GM23338 (cell line): ENCODE data around the gene SMOC1. TPM values are rescaled to one million over a fixed set of nuclear protein-coding genes. Genes with fewer than 3 reads are reported as not detected.
A peak's percentile ranks its signal among the peaks of the same experiment; 100 is the strongest.

Source experiments
- ATAC-seq: fragments of 200-7000 bp; cut with Tn5 transposase; 3 replicates; pipeline ENCODE4 v1.9.1; 2020
- DNase-seq: peaks from one replicate; pipeline ENCODE4 v3.0.0-alpha.2; 2015; ENCODE audit warnings: low spot score
- H2AFZ ChIP-seq: fragments of 200-600 bp; sonication (generic); 2 replicates; pipeline ENCODE4 v1.8.0; 2016; ENCODE audit warnings: antibody characterized with exemption, mild to moderate bottlenecking, moderate library complexity
- H3F3A ChIP-seq: fragments of 200-600 bp; sonication (generic); replicated peaks from 2 replicates; pipeline ENCODE4 v1.8.0; 2017; ENCODE audit warnings: antibody characterized with exemption, mixed run types, low read depth
- H3K27ac ChIP-seq: fragments of 200-600 bp; sonication (generic); 2 replicates; pipeline ENCODE4 v1.6.1; 2016; ENCODE audit warnings: low read depth
- H3K27me3 ChIP-seq: fragments of 200-600 bp; sonication (generic); 2 replicates; pipeline ENCODE4 v1.8.0; 2016; ENCODE audit warnings: mild to moderate bottlenecking, mixed run types, moderate library complexity; ENCODE audit not compliant: insufficient read depth
- H3K36me3 ChIP-seq: fragments of 200-600 bp; sonication (generic); 2 replicates; pipeline ENCODE4 v1.8.0; 2016; ENCODE audit warnings: mild to moderate bottlenecking; ENCODE audit not compliant: insufficient read depth
- H3K4me1 ChIP-seq: fragments of 200-600 bp; sonication (generic); 2 replicates; pipeline ENCODE4 v1.8.0; 2016; ENCODE audit warnings: mild to moderate bottlenecking, moderate library complexity; ENCODE audit not compliant: insufficient read depth
- H3K4me2 ChIP-seq: fragments of 200-600 bp; sonication (generic); 2 replicates; pipeline ENCODE4 v1.7.1; 2017; ENCODE audit warnings: mixed run types
- H3K4me3 ChIP-seq: fragments of 200-600 bp; sonication (generic); 2 replicates; pipeline ENCODE4 v1.6.1; 2016; ENCODE audit warnings: mixed run types
- H3K79me2 ChIP-seq: fragments of 200-600 bp; sonication (generic); replicated peaks from 2 replicates; pipeline ENCODE4 v1.8.0; 2017; ENCODE audit warnings: mild to moderate bottlenecking; ENCODE audit not compliant: insufficient read depth
- H3K9me2 ChIP-seq: fragments of 200-600 bp; sonication (generic); 2 replicates; pipeline ENCODE4 v1.8.0; 2017; ENCODE audit not compliant: insufficient read depth
- H4K20me1 ChIP-seq: fragments of 200-600 bp; sonication (generic); replicated peaks from 2 replicates; pipeline ENCODE4 v1.8.0; 2017; ENCODE audit warnings: mild to moderate bottlenecking; ENCODE audit not compliant: insufficient read depth
- H3K27ac Mint-ChIP-seq: 2 replicates; pipeline ENCODE4 v1.8.0; 2020; ENCODE audit warnings: inconsistent platforms, mild to moderate bottlenecking, moderate library complexity, mixed read lengths
- H3K27me3 Mint-ChIP-seq: 3 replicates; pipeline ENCODE4 v1.8.0; 2022; ENCODE audit warnings: low read depth, mild to moderate bottlenecking, moderate library complexity, mixed read lengths, inconsistent platforms; ENCODE audit not compliant: insufficient read depth, poor library complexity
- H3K36me3 Mint-ChIP-seq: 3 replicates; pipeline ENCODE4 v1.8.0; 2021; ENCODE audit warnings: low read depth, mild to moderate bottlenecking, inconsistent platforms, moderate library complexity, mixed read lengths
- H3K4me1 Mint-ChIP-seq: 3 replicates; pipeline ENCODE4 v1.8.0; 2020; ENCODE audit warnings: mild to moderate bottlenecking, inconsistent platforms, mixed read lengths
- H3K4me3 Mint-ChIP-seq: 3 replicates; pipeline ENCODE4 v1.8.0; 2021; ENCODE audit warnings: moderate library complexity, mild to moderate bottlenecking, inconsistent platforms, mixed read lengths
- H3K9me3 Mint-ChIP-seq: 3 replicates; pipeline ENCODE4 v1.8.0; 2020; ENCODE audit warnings: moderate library complexity, mild to moderate bottlenecking, inconsistent platforms, mixed read lengths
- polyA plus RNA-seq: library from polyadenylated mRNA; unstranded; fragments of >200 nt; fragmentation: Nextera tagmentation; extraction: Ambion mirVana; gene quantifications from 2 replicates; pipeline ENCODE4 v1.2.1, GENCODE V29; 2016
- total RNA-seq: library from RNA; depleted of rRNA; stranded (reverse); fragments of >200 nt; shearing (Covaris generic); gene quantifications from 2 replicates; pipeline ENCODE4 v1.2.3, GENCODE V29; 2014
- TF ChIP-seq, protein P1 (sequence below): IDR thresholded peaks from one replicate; pipeline ENCODE4 v1.6.1; 2018; ENCODE audit warnings: antibody characterized with exemption; ENCODE audit not compliant: unreplicated experiment
- TF ChIP-seq, protein P2 (sequence below): fragments of 250-450 bp; sonication (Bioruptor Pico); IDR thresholded peaks from 2 replicates; pipeline ENCODE4 v1.5.0; 2020; ENCODE audit warnings: mild to moderate bottlenecking, moderate library complexity

Gene SMOC1
- total and polyA plus RNA-seq, 2 experiments from 2014 or later, result 0.79 to 1.6 TPM

DNA sequence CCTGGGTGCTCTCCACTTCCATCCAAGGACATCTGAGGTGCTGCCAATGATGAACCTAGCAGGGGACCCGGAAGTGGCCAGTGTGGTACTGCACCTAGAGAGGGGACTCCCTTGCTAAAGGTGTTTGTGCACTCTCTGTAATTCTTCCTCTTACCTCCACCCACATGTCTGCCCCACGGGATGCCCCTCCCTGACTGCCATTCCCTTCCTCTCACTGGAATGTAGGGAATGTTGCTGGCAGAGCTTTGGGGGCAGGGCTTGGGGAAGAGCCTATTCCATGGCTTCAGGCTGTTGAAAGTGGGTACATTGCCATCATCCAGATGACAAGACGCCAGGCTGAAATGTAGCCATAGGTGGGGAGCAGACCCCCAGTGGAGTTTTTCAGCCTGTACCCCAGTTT, 153.2 kb downstream of the SMOC1 start:
- no peak overlapping the region for H3K4me3 Mint-ChIP-seq
- Histone ChIP-seq H3K27ac (no peak overlapping the region), H3K36me3 (no peaks in the 10 kb centered on the region), H3K4me3 (no peak overlapping the region), H3K79me2 (no peaks in the 10 kb centered on the region), H3F3A (no peaks in the 10 kb centered on the region), H3K4me1 (0 out of 2 replicates have a peak, but pooled peaks cover 6% of the 10 kb centered on the region), H3K4me2 (peak overlapping the region; percentile 13; the same call in 1 of the 2 replicates), H2AFZ (peak overlapping the region; percentile 63; the same call in 1 of the 2 replicates), H3K27me3 (no peaks in the 10 kb centered on the region), H3K9me2 (peaks cover 9% of the 10 kb centered on the region), H4K20me1 (no peaks in the 10 kb centered on the region)
- peak overlapping the region; percentile 72; the same call in 1 of the 2 replicates for H3K27ac Mint-ChIP-seq
- peaks cover 18% of the 10 kb centered on the region for H3K4me1 Mint-ChIP-seq
- peaks cover 10% of the 10 kb centered on the region for H3K27me3 Mint-ChIP-seq
- peak; percentile 75 for DNase-seq
- peak; percentile 80 for ATAC-seq
- H3K9me3 Mint-ChIP-seq, result no peaks in the 10 kb centered on the region
- H3K36me3 Mint-ChIP-seq, result no peaks in the 10 kb centered on the region
- TF ChIP-seq, protein P1, sequence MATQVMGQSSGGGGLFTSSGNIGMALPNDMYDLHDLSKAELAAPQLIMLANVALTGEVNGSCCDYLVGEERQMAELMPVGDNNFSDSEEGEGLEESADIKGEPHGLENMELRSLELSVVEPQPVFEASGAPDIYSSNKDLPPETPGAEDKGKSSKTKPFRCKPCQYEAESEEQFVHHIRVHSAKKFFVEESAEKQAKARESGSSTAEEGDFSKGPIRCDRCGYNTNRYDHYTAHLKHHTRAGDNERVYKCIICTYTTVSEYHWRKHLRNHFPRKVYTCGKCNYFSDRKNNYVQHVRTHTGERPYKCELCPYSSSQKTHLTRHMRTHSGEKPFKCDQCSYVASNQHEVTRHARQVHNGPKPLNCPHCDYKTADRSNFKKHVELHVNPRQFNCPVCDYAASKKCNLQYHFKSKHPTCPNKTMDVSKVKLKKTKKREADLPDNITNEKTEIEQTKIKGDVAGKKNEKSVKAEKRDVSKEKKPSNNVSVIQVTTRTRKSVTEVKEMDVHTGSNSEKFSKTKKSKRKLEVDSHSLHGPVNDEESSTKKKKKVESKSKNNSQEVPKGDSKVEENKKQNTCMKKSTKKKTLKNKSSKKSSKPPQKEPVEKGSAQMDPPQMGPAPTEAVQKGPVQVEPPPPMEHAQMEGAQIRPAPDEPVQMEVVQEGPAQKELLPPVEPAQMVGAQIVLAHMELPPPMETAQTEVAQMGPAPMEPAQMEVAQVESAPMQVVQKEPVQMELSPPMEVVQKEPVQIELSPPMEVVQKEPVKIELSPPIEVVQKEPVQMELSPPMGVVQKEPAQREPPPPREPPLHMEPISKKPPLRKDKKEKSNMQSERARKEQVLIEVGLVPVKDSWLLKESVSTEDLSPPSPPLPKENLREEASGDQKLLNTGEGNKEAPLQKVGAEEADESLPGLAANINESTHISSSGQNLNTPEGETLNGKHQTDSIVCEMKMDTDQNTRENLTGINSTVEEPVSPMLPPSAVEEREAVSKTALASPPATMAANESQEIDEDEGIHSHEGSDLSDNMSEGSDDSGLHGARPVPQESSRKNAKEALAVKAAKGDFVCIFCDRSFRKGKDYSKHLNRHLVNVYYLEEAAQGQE, result no peak
- TF ChIP-seq, protein P2, sequence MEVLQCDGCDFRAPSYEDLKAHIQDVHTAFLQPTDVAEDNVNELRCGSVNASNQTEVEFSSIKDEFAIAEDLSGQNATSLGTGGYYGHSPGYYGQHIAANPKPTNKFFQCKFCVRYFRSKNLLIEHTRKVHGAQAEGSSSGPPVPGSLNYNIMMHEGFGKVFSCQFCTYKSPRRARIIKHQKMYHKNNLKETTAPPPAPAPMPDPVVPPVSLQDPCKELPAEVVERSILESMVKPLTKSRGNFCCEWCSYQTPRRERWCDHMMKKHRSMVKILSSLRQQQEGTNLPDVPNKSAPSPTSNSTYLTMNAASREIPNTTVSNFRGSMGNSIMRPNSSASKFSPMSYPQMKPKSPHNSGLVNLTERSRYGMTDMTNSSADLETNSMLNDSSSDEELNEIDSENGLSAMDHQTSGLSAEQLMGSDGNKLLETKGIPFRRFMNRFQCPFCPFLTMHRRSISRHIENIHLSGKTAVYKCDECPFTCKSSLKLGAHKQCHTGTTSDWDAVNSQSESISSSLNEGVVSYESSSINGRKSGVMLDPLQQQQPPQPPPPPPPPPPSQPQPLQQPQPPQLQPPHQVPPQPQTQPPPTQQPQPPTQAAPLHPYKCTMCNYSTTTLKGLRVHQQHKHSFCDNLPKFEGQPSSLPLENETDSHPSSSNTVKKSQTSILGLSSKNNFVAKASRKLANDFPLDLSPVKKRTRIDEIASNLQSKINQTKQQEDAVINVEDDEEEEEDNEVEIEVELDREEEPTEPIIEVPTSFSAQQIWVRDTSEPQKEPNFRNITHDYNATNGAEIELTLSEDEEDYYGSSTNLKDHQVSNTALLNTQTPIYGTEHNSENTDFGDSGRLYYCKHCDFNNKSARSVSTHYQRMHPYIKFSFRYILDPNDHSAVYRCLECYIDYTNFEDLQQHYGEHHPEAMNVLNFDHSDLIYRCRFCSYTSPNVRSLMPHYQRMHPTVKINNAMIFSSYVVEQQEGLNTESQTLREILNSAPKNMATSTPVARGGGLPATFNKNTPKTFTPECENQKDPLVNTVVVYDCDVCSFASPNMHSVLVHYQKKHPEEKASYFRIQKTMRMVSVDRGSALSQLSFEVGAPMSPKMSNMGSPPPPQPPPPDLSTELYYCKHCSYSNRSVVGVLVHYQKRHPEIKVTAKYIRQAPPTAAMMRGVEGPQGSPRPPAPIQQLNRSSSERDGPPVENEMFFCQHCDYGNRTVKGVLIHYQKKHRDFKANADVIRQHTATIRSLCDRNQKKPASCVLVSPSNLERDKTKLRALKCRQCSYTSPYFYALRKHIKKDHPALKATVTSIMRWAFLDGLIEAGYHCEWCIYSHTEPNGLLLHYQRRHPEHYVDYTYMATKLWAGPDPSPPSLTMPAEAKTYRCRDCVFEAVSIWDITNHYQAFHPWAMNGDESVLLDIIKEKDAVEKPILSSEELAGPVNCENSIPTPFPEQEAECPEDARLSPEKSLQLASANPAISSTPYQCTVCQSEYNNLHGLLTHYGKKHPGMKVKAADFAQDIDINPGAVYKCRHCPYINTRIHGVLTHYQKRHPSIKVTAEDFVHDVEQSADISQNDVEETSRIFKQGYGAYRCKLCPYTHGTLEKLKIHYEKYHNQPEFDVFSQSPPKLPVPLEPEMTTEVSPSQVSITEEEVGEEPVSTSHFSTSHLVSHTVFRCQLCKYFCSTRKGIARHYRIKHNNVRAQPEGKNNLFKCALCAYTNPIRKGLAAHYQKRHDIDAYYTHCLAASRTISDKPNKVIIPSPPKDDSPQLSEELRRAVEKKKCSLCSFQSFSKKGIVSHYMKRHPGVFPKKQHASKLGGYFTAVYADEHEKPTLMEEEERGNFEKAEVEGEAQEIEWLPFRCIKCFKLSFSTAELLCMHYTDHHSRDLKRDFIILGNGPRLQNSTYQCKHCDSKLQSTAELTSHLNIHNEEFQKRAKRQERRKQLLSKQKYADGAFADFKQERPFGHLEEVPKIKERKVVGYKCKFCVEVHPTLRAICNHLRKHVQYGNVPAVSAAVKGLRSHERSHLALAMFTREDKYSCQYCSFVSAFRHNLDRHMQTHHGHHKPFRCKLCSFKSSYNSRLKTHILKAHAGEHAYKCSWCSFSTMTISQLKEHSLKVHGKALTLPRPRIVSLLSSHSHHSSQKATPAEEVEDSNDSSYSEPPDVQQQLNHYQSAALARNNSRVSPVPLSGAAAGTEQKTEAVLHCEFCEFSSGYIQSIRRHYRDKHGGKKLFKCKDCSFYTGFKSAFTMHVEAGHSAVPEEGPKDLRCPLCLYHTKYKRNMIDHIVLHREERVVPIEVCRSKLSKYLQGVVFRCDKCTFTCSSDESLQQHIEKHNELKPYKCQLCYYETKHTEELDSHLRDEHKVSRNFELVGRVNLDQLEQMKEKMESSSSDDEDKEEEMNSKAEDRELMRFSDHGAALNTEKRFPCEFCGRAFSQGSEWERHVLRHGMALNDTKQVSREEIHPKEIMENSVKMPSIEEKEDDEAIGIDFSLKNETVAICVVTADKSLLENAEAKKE (CRISPR knock-in tag), result peak; percentile 68
